ENCODE measurements around the gene DNAJC24. TPM values are rescaled to one million over a fixed set of nuclear protein-coding genes. Genes with fewer than 3 reads are reported as not detected.

Gene DNAJC24
- total and polyA plus RNA-seq, 9 of the 15 experiments (the other 6 are each of a cell fraction or from before 2014, with no cell fraction given), result 12.2 to 31.9 (median 16.9) TPM

GRCh38 chr11:31479066-31479465 lies 109.4 kb downstream of the DNAJC24 start:
- BruUV-seq (replicated peaks), result no TSS peak
- CTCF ChIA-PET (ENCODE audit: low intra/inter-chr PET ratio), result no interaction called here

More at GRCh38 chr11:31479066-31479465, 109.4 kb downstream of the DNAJC24 start:
- H3K27ac ChIP-seq (ENCODE audit: extremely low read depth, low read depth, low read length), result no peak overlapping the region
- H3K4me3 ChIP-seq, result no peak overlapping the region
- no peak for TF ChIP-seq CHD1 (IDR thresholded peaks at IDR 0.05; ENCODE audit: low read length)
- no peak for TF ChIP-seq THRAP3 (IDR thresholded peaks at IDR 0.05; ENCODE audit: borderline replicate concordance)
- TF ChIP-seq SREBF1 (IDR thresholded peaks at IDR 0.05; ENCODE audit: borderline replicate concordance, low read depth, low read length), result no peak
- TF ChIP-seq CCNT2 (IDR thresholded peaks at IDR 0.05; ENCODE audit: borderline replicate concordance, extremely low read depth, insufficient read length, low read depth, low read length), result no peak
- TF ChIP-seq ZNF121 (CRISPR knock-in tag; conservative IDR thresholded peaks at IDR 0.05), result no peak
- TF ChIP-seq FIP1L1 (IDR thresholded peaks at IDR 0.05; ENCODE audit: low read depth, low read length, poor library complexity, severe bottlenecking), result no peak
- TF ChIP-seq CSDE1 (IDR thresholded peaks at IDR 0.05), result no peak
- TF ChIP-seq DEAF1 (CRISPR knock-in tag; IDR thresholded peaks at IDR 0.05), result no peak
- TF ChIP-seq SETDB1 (IDR thresholded peaks at IDR 0.05; ENCODE audit: low read length), result no peak
- no peak for TF ChIP-seq CC2D1A (IDR thresholded peaks at IDR 0.05)
- TF ChIP-seq GTF2B (IDR thresholded peaks at IDR 0.05; ENCODE audit: extremely low read depth, insufficient read length), result no peak
- no peak for TF ChIP-seq ZNF551 (CRISPR knock-in tag; IDR thresholded peaks at IDR 0.05)
- TF ChIP-seq FOXM1 (IDR thresholded peaks at IDR 0.05; ENCODE audit: low read depth), result no peak
- no peak for TF ChIP-seq FOXM1 (CRISPR knock-in tag; IDR thresholded peaks at IDR 0.05; ENCODE audit: low read depth)
- H4K20me1 ChIP-seq (replicated peaks; ENCODE audit: control insufficient read depth, insufficient read depth, low read length), result no peaks in the 10 kb centered on the region
- intact Hi-C loops (cut with micrococcal nuclease), result no loop called here
- no peak for ATAC-seq
- in situ Hi-C loops (cut with MboI), result no loop called here
- H3K27me3 ChIP-seq (ENCODE audit: control insufficient read depth in 2 of 2, insufficient read depth in 2 of 2, low read length in 2 of 2), result no peaks in the 10 kb centered on the region
- no peak overlapping the region for H3K4me2 ChIP-seq (ENCODE audit: insufficient read depth, low read length)
- POLR2A ChIA-PET, result no interaction called here
- H3K4me1 ChIP-seq (replicated peaks in 1 of 2; ENCODE audit: control insufficient read depth in 2 of 2, insufficient read depth in 2 of 2, low read length in 2 of 2), result no peaks in the 10 kb centered on the region
- no peaks in the 10 kb centered on the region for H3K9me3 ChIP-seq (replicated peaks; ENCODE audit: control insufficient read depth, insufficient read depth, low read depth, low read length)
- WGBS (ENCODE audit: insufficient coverage, low coverage, missing lambda C conversion rate), result 82% methylated on average over 4 of the region's 4 CpGs
- peaks cover 2% of the 10 kb centered on the region for H3K36me3 ChIP-seq (ENCODE audit: control insufficient read depth, insufficient read depth, low read length)
- H3K9me1 ChIP-seq (ENCODE audit: control insufficient read depth, insufficient read depth, low read length), result no peaks in the 10 kb centered on the region
- no peak for DNase-seq (ENCODE audit: extremely low read depth in 1 of 4, low spot score in 3 of 4)
- H3K9ac ChIP-seq (ENCODE audit: insufficient read depth in 1 of 2, low read depth in 2 of 2, low read length in 2 of 2), result no peak overlapping the region
- FAIRE-seq, result no peak
- H3K79me2 ChIP-seq (ENCODE audit: control insufficient read depth, insufficient read depth, low read length), result peaks cover 73% of the 10 kb centered on the region
- no peak overlapping the region for H2AFZ ChIP-seq (ENCODE audit: low read depth, low read length)

Measured in K562 (cell line).